Activated CD4-positive, alpha-beta T cell treated with anti-CD3 and anti-CD28 coated beads, Interleukin-2, amount 10 ng/mL, durations not matched to agents 7 days and 5 days (primary cell): Measurements from ENCODE around the gene BGN. TPM values are rescaled to one million over a fixed set of nuclear protein-coding genes. Genes with fewer than 3 reads are reported as not detected.

Experiments
- CTCF ChIA-PET: fragments of 350-600 bp; sonication (Branson Sonifier 250); formaldehyde crosslinking; loops from one replicate; lab custom pipeline; 2021; ENCODE audit warnings: antibody characterized with exemption; lab: Charles Lee
- POLR2A ChIA-PET: fragments of 350-600 bp; sonication (Branson Sonifier 250); formaldehyde crosslinking; loops from one replicate; lab custom pipeline; 2021; ENCODE audit warnings: antibody characterized with exemption; lab: Charles Lee
- DNase-seq: peaks from one replicate; pipeline ENCODE4 v3.0.0-alpha.2; 2020
- H3K27ac Mint-ChIP-seq: one replicate; pipeline ENCODE4 v1.8.0; 2021; ENCODE audit warnings: mild to moderate bottlenecking, moderate library complexity, mixed read lengths
- H3K27me3 Mint-ChIP-seq: one replicate; pipeline ENCODE4 v1.8.0; 2021; ENCODE audit warnings: mixed read lengths
- H3K36me3 Mint-ChIP-seq: one replicate; pipeline ENCODE4 v1.8.0; 2021; ENCODE audit warnings: low read depth, mixed read lengths
- H3K4me1 Mint-ChIP-seq: one replicate; pipeline ENCODE4 v1.8.0; 2021; ENCODE audit warnings: mixed read lengths
- H3K4me3 Mint-ChIP-seq: one replicate; pipeline ENCODE4 v1.8.0; 2021; ENCODE audit warnings: mild to moderate bottlenecking, moderate library complexity, mixed read lengths
- H3K9me3 Mint-ChIP-seq: one replicate; pipeline ENCODE4 v1.8.0; 2021; ENCODE audit warnings: mixed read lengths
- total RNA-seq, 2 experiments: library from RNA; stranded (reverse); gene quantifications; one replicate each; pipeline ENCODE4 v1.2.3, GENCODE V29; 2021

BGN gene
- total RNA-seq, 2 experiments from 2014 or later: not detected

DNA sequence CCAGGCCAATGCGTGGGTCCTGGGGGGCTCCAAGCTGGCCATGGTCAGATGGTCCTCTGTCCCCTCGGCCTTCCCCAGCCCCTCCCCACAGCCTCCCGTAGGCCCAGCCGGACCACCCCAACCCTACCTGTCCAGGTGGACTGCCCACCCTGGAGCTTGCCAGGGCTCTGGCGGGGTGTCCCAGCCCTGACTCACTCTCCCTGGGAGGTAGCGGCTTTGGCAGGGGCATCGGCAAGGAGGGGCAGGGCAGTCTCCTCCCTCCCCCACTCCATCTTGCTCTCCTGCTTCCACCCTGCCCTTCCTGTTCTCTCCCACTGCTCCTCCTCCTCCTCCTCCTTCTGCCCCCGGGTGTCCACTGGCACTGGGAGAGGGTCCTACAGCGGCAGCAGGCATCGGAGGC, 7.4 kb downstream of the BGN start:
- H3K27ac Mint-ChIP-seq: no peak overlapping the region

DNA sequence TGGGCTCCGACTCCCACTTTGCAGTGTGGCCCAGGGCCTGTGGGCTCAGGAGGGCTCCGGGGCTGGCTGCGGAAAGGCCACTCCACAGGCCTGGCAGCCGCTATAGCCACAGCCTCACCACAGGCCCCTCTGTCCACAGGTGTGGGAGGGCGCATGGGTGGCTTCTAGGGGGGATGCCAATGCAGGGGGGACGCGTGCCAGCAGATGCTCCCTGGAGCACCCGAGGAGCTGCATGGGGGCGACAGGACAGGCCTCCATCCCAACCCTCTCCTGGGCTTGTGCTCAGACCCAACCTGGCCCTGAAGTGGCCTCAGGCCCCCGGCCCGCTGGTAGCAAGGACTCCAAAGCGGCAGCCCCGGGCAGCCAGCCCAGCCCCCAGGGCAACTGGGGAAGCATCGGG, 8.0 kb downstream of the BGN start:
- Mint-ChIP-seq H3K9me3 (peaks cover 3% of the 10 kb centered on the region), H3K27me3 (no peaks in the 10 kb centered on the region), H3K36me3 (no peaks in the 10 kb centered on the region), H3K27ac (no peak overlapping the region), H3K4me1 (peaks cover 2% of the 10 kb centered on the region), H3K4me3 (no peak overlapping the region)
- DNase-seq: no peak
- ChIA-PET POLR2A (no interaction called here), CTCF (no interaction called here)

More for the DNA sequence above, 7.4 kb downstream of the BGN start:
- Mint-ChIP-seq H3K9me3 (peaks cover 3% of the 10 kb centered on the region), H3K36me3 (no peaks in the 10 kb centered on the region), H3K27me3 (no peaks in the 10 kb centered on the region), H3K4me3 (no peak overlapping the region), H3K4me1 (no peaks in the 10 kb centered on the region)
- DNase-seq: no peak
- ChIA-PET CTCF (interaction anchor here (0.6 kb wide), 1 partner anchor 547 kb away, joined by 3 read pairs; no protein-coding TSS in a partner anchor), POLR2A (no interaction called here)

DNA sequence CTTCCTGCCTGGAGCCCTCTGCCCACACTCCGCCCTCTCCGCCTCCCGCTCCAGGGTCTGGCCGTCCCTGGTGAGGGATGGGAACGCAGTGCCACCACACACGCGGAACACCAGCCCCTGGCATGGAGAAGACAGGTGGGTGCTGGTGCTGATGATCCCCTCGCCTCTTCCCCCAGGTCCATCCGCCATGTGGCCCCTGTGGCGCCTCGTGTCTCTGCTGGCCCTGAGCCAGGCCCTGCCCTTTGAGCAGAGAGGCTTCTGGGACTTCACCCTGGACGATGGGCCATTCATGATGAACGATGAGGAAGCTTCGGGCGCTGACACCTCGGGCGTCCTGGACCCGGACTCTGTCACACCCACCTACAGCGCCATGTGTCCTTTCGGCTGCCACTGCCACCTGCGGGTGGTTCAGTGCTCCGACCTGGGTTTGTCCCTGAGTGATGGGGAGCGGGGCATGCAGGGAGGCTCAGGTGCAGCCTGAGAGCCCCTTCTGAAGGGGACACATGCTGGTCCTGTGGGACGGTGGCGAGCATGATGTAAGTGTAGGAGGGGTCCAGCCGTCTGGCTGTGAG, 9.8 kb downstream of the BGN start:
- Mint-ChIP-seq H3K9me3 (peaks cover 3% of the 10 kb centered on the region), H3K36me3 (no peaks in the 10 kb centered on the region), H3K27me3 (no peaks in the 10 kb centered on the region), H3K27ac (no peak overlapping the region), H3K4me1 (peaks cover 2% of the 10 kb centered on the region), H3K4me3 (no peak overlapping the region)
- DNase-seq: no peak
- ChIA-PET CTCF (interaction anchor here (1.5 kb wide), 1 partner anchor 12 kb away, joined by 3 read pairs; the partner anchor contains the start of gene ATP2B3), POLR2A (no interaction called here)

- ChIA-PET POLR2A (no interaction called here), CTCF (interaction anchor here (1.5 to 3.6 kb wide), 2 partner anchors 12 to 34 kb away, joined by 3 to 30 read pairs; partner anchors contain the start of genes ATP2B3 and HAUS7)
- Mint-ChIP-seq H3K27me3 (no peaks in the 10 kb centered on the region), H3K27ac (no peak overlapping the region), H3K4me3 (no peak overlapping the region), H3K36me3 (no peaks in the 10 kb centered on the region), H3K4me1 (peaks cover 2% of the 10 kb centered on the region), H3K9me3 (peaks cover 3% of the 10 kb centered on the region)
- DNase-seq: no peak
These were observed 10.6 kb downstream of the BGN start for GRCh38 chrX:153505361-153505760.

GRCh38 chrX:153507484-153508178, 12.9 kb downstream of the BGN start:
- H3K36me3 Mint-ChIP-seq: no peaks in the 10 kb centered on the region
- no peak overlapping the region for H3K4me3 Mint-ChIP-seq
- POLR2A ChIA-PET: no interaction called here
- CTCF ChIA-PET: interaction anchor here (0.7 to 3.6 kb wide), 11 partner anchors 8 to 566 kb away, joined by 3 to 30 read pairs (median 4); partner anchors contain the start of gene HAUS7
- H3K9me3 Mint-ChIP-seq: no peaks in the 10 kb centered on the region
- H3K4me1 Mint-ChIP-seq: peaks cover 2% of the 10 kb centered on the region
- DNase-seq: peak; percentile 82
- H3K27ac Mint-ChIP-seq: peak overlapping the region; percentile 13
- H3K27me3 Mint-ChIP-seq: no peaks in the 10 kb centered on the region

DNA sequence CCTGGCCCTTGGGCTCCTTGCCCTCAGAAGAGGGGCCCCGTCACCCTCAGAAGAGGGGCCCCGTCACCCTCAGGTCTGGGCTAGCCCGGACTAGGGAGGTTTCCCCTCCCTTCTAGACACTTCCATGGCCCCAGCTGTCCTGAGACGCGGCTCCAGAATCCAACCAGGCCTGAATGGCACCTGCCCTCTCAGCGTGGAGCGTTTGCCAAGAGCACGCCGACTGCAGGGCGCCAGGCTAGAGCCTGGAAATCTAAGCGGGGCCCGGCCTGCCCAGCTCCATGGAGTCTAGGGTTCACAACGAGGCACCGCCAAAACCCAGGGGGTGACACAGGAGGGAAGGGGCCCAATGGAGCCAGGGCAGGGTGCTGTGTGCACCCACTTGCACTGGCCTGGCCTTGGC, 14.8 kb downstream of the BGN start:
- POLR2A ChIA-PET: no interaction called here
- CTCF ChIA-PET: interaction anchor here (0.7 to 1.8 kb wide), 2 partner anchors 19 to 23 kb away, joined by 3 to 6 read pairs; no protein-coding TSS in a partner anchor
- DNase-seq: no peak
- Mint-ChIP-seq H3K4me1 (peaks cover 2% of the 10 kb centered on the region), H3K27ac (no peak overlapping the region), H3K36me3 (no peaks in the 10 kb centered on the region), H3K27me3 (no peaks in the 10 kb centered on the region), H3K9me3 (no peaks in the 10 kb centered on the region), H3K4me3 (no peak overlapping the region)

DNA sequence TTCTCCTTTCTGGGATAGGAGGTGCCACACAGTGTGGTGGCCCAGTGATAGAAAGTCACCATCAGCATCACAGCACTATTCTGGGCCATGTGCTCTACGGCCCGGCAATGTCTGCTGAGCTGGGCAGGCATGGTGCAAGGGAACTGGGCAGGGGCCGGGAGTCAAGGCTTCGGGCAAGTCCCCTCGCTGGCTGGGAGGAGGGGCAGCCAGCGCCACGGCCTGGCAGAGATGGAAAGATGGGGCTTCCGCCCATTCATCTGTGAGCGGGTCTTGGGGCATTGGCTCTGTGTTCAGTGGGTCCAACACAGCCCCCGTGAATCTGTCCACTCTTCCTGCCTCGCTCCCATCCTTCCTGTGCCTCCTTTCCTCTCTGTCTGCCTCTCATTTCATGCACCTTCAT, 15.6 kb downstream of the BGN start:
- Mint-ChIP-seq H3K4me3 (no peak overlapping the region), H3K9me3 (no peaks in the 10 kb centered on the region), H3K27ac (no peak overlapping the region), H3K4me1 (peaks cover 2% of the 10 kb centered on the region), H3K27me3 (no peaks in the 10 kb centered on the region), H3K36me3 (no peaks in the 10 kb centered on the region)
- CTCF ChIA-PET: interaction anchor here (0.8 to 1.8 kb wide), 3 partner anchors 19 to 42 kb away, joined by 3 to 6 read pairs (median 3); no protein-coding TSS in a partner anchor
- no peak for DNase-seq
- POLR2A ChIA-PET: no interaction called here

GRCh38 chrX:153511784-153512500, 17.2 kb downstream of the BGN start:
- Mint-ChIP-seq H3K36me3 (no peaks in the 10 kb centered on the region), H3K27me3 (peaks cover 7% of the 10 kb centered on the region), H3K9me3 (no peaks in the 10 kb centered on the region), H3K4me3 (no peak overlapping the region), H3K27ac (no peak overlapping the region), H3K4me1 (peaks cover 4% of the 10 kb centered on the region)
- no peak for DNase-seq
- ChIA-PET POLR2A (no interaction called here), CTCF (no interaction called here)

GRCh38 chrX:153512501-153512893, 17.7 kb downstream of the BGN start:
- H3K4me1 Mint-ChIP-seq: peaks cover 3% of the 10 kb centered on the region
- CTCF ChIA-PET: no interaction called here
- H3K4me3 Mint-ChIP-seq: no peak overlapping the region
- H3K27me3 Mint-ChIP-seq: peaks cover 10% of the 10 kb centered on the region
- H3K27ac Mint-ChIP-seq: no peak overlapping the region
- no peaks in the 10 kb centered on the region for H3K36me3 Mint-ChIP-seq
- H3K9me3 Mint-ChIP-seq: no peaks in the 10 kb centered on the region
- POLR2A ChIA-PET: no interaction called here
- no peak for DNase-seq

GRCh38 chrX:153513265-153513664, 18.5 kb downstream of the BGN start:
- ChIA-PET CTCF (no interaction called here), POLR2A (no interaction called here)
- Mint-ChIP-seq H3K4me1 (peaks cover 2% of the 10 kb centered on the region), H3K4me3 (no peak overlapping the region), H3K27ac (no peak overlapping the region), H3K9me3 (no peaks in the 10 kb centered on the region), H3K27me3 (peaks cover 12% of the 10 kb centered on the region), H3K36me3 (no peaks in the 10 kb centered on the region)
- DNase-seq: no peak

GRCh38 chrX:153514259-153514658, 19.5 kb downstream of the BGN start:
- DNase-seq: no peak
- CTCF ChIA-PET: interaction anchor here (1.6 kb wide), 1 partner anchor 22 kb away, joined by 3 read pairs; no protein-coding TSS in a partner anchor
- Mint-ChIP-seq H3K9me3 (no peaks in the 10 kb centered on the region), H3K36me3 (no peaks in the 10 kb centered on the region), H3K4me1 (peaks cover 2% of the 10 kb centered on the region), H3K27me3 (peaks cover 20% of the 10 kb centered on the region), H3K27ac (no peak overlapping the region), H3K4me3 (no peak overlapping the region)
- POLR2A ChIA-PET: no interaction called here

DNA sequence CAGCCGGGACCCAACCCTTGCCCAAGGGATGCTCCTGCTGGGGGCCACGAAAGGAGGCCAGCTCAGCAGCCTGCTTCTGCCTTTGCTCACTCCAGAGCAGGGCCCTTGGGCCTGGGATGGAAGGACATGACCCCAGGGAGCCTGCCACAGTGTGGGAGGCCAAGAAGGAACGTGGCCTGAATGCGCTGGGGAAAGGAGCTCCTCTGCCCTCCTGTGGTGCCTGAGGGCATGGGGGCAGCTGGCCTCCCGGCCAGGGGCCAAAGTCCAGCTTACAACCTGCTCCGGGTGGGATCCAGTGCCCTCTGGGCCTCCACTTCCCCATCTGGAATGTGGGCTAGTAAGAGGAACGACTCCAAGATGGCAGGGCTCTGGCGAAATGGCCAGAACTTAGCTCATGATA, 20.7 kb downstream of the BGN start:
- no peaks in the 10 kb centered on the region for H3K36me3 Mint-ChIP-seq
- H3K27me3 Mint-ChIP-seq: peaks cover 20% of the 10 kb centered on the region
- H3K4me1 Mint-ChIP-seq: peaks cover 4% of the 10 kb centered on the region
- ChIA-PET CTCF (interaction anchor here (1.0 to 2.1 kb wide), 4 partner anchors 8 to 25 kb away, joined by 3 to 6 read pairs (median 4); no protein-coding TSS in a partner anchor), POLR2A (no interaction called here)
- H3K4me3 Mint-ChIP-seq: no peak overlapping the region
- no peak overlapping the region for H3K27ac Mint-ChIP-seq
- H3K9me3 Mint-ChIP-seq: no peaks in the 10 kb centered on the region
- DNase-seq: no peak

- CTCF ChIA-PET: interaction anchor here (1.0 to 2.1 kb wide), 4 partner anchors 9 to 26 kb away, joined by 3 to 6 read pairs (median 4); no protein-coding TSS in a partner anchor
These were observed 21.3 kb downstream of the BGN start for GRCh38 chrX:153516073-153516472.

More at GRCh38 chrX:153516073-153516472, 21.3 kb downstream of the BGN start:
- Mint-ChIP-seq H3K27me3 (peaks cover 20% of the 10 kb centered on the region), H3K27ac (no peak overlapping the region), H3K4me3 (no peak overlapping the region), H3K36me3 (no peaks in the 10 kb centered on the region), H3K4me1 (peaks cover 4% of the 10 kb centered on the region), H3K9me3 (no peaks in the 10 kb centered on the region)
- no peak for DNase-seq
- POLR2A ChIA-PET: no interaction called here
